Lower leg skin (tissue), 4 donors: ENCODE results near the gene FLNB. TPM values are rescaled to one million over a fixed set of nuclear protein-coding genes. Genes with fewer than 3 reads are reported as not detected.

ENCODE experiments used
- DNase-seq, 2 donors: peaks; one replicate each; pipeline ENCODE4 v3.0.0-alpha.2; 2019; ENCODE audit warnings: low spot score in 2 of 2
- H3K4me3 ChIP-seq: fragments of 200-600 bp; sonication (generic); 2 replicates; pipeline ENCODE4 v1.5.1; 2017; ENCODE audit warnings: mild to moderate bottlenecking, low read depth; ENCODE audit not compliant: poor library complexity, severe bottlenecking
- CTCF ChIP-seq, 3 donors: fragments of 450-650 bp; IDR thresholded peaks; one replicate each; pipeline ENCODE4 v1.5.1; 2016; ENCODE audit warnings: antibody characterized with exemption in 3 of 3, mild to moderate bottlenecking in 3 of 3, moderate library complexity in 2 of 3
- POLR2A ChIP-seq, 2 donors: fragments of 450-650 bp; IDR thresholded peaks; one replicate each; pipeline ENCODE4 v1.6.1; 2016 to 2017; ENCODE audit warnings: antibody characterized with exemption in 2 of 2, mild to moderate bottlenecking in 1 of 2, moderate library complexity in 1 of 2
- WGBS, 2 donors: methylation state at CpG; one replicate each; pipeline ENCODE4 v1.1.5; 2018; 5-methylcytosine and 5-hydroxymethylcytosine counted together
- intact Hi-C: fragments of 100-400 bp; cut with DNase I; formaldehyde crosslinking; loops from one replicate; pipeline ENCODE4 v1.15.0; 2023; ENCODE audit warnings: low total_unique reads
- total RNA-seq, 4 donors: library from RNA; depleted of rRNA; stranded (reverse); fragments of >200 nt; gene quantifications; one replicate each; pipeline ENCODE4 v1.1.0, GENCODE V29; 2016

FLNB gene
- total RNA-seq, 4 donors from 2014 or later, result 108 to 155 (median 128) TPM

DNA sequence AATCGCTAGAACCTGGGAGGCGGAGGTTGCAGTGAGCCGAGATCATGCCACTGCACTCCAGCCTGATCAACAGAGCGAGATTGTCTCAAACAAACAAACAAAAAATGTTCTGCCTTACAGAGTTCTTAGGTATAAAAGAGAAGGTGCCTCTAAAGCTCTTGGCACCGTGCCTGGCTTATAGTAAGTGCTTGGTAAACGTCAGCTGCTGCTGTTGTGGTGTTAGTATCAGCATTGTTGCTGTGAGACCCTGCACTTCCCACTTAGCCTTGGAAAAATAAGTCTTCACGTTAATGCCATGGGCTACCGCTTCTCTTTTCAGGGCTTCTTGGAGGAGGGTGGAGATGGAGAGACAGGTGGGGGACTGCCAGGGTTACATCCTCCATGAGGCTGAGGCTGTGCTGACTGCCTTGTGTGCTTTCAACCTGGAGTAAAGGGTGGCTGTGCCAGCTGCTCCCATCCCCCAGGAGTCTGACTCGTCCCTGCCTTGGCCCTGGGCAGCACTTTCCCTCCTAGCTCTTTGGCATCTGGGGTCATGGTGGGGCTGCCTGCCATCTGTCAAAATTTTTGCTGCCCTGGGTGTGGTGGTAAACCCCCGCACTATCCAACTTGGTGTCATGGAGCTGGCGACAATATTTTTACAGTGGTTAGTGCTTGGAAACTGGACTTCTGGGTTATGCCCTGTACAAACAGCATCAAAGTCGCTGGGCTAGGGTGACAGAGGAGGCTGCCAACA, 17.8 kb downstream of the FLNB start:
- no peak overlapping the region for H3K4me3 ChIP-seq
- DNase-seq, result no peak
- no peak for TF ChIP-seq CTCF (IDR thresholded peaks at IDR 0.05)
- no peak for TF ChIP-seq POLR2A (IDR thresholded peaks at IDR 0.05)
- 42% methylated on average over 12 of the region's 12 CpGs for WGBS, 2 donors
- intact Hi-C loops, result no loop called here

GRCh38 chr3:58026598-58026997, 18.4 kb downstream of the FLNB start:
- TF ChIP-seq CTCF (IDR thresholded peaks at IDR 0.05) (no peak), POLR2A (IDR thresholded peaks at IDR 0.05) (no peak)
- no peak for DNase-seq
- no peak overlapping the region for H3K4me3 ChIP-seq
- intact Hi-C loops, result no loop called here
- WGBS, 2 donors, result 48 to 63% methylated on average over 7 of the region's 7 CpGs

DNA sequence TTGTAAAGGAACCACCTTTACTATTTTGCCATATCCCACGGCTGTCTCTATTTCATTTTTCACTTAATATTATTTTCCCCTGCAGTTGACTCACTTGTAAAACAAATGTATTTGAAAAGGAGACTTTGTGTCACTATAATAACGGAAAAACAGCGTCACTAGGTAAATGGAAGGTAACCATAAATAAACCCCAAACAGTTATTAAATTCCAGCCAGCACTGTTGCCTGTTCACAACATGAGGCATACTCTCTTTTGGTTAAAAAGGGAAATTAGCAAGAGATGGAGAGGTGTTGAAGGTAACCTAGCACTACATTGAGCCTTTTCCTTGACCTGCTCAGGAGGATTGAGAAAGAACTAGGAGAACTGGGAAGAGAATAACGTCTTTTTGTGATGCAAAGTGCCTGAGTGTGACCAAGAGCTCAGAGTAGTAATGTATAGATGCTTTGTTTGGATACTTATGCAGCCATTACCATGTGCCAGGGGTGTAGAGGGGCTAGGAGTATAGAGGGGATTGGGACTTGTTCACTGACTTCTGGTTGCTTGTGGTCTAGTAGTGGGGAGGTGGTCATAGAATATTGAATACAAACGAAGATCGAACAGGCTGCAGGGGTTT, 19.6 kb downstream of the FLNB start:
- intact Hi-C loops, result no loop called here
- H3K4me3 ChIP-seq, result no peak overlapping the region
- TF ChIP-seq POLR2A (IDR thresholded peaks at IDR 0.05) (no peak), CTCF (IDR thresholded peaks at IDR 0.05) (no peak)
- no peak for DNase-seq
- 68 to 78% methylated on average over 6 of the region's 6 CpGs for WGBS, 2 donors

DNA sequence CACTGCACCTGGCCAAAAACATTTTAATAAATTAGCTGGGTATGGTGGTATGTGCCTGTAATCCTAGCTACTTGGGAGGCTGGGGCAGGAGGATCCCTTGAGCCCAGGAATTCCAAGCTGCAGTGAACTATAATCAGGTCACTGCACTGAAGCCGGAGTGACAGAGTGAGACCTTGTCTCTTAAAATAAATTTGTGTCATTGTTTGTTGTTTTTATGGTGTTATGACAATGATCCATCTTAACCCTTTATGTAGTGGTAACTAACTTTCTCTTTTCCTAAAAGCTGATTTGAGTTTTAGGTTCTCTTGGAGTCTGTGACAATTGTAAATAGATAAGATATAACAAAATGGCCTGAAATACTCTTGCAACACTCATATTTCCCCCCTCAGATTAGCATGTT, 20.7 kb downstream of the FLNB start:
- TF ChIP-seq POLR2A (IDR thresholded peaks at IDR 0.05) (no peak), CTCF (IDR thresholded peaks at IDR 0.05) (no peak)
- DNase-seq, result no peak
- H3K4me3 ChIP-seq, result no peak overlapping the region
- 67 to 75% methylated on average over 1 of the region's 1 CpG for WGBS, 2 donors
- intact Hi-C loops, result no loop called here

DNA sequence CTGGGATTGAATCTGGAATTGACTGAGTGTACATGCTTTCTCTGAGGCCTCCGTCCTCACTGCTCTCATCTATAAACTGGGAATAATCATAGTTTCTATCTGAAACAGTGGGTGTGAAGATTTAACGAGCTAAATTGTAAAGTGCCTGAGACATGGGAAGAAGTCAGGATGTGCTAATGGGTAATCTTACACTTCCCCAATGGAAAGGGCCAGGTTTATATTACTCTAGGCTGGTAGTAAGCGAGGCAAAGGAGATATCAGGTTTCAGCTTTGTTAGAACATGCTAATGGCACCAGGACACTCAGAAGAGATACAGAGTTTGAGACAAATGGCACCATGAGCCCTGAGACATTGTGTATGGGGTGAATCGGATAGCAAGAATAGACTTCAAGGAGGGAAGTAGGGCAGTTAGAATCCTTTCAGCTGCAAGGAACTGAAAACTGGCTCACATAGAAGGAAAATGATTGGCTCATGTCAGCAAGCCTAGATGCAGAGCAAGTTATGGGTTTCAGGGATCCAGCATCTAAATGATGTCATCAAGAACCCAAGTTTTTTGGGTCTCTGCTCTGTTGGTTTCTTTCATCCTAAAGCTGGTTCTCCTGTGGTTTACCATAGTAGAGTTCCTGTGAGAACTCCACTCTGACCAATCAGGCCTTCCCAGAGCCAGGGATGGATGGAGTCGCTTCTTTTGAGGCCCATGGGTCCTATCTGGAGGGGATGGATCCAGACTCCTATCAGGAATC, 21.8 kb downstream of the FLNB start:
- intact Hi-C loops, result no loop called here
- TF ChIP-seq CTCF (IDR thresholded peaks at IDR 0.05), result no peak
- no peak for TF ChIP-seq POLR2A (IDR thresholded peaks at IDR 0.05)
- WGBS, 2 donors, result 72 to 76% methylated on average over 5 of the region's 5 CpGs
- DNase-seq, result no peak
- no peak overlapping the region for H3K4me3 ChIP-seq
